Putamen (tissue), 1 donor: ENCODE results near the gene TMEM132D.

Experiments used
- DNase-seq: peaks from one replicate; pipeline ENCODE4 v3.0.0-alpha.2; 2016; ENCODE audit warnings: low spot score

The TMEM132D gene

GRCh38 chr12:129440278-129440677, 463.5 kb downstream of the TMEM132D start:
- DNase-seq: no peak

GRCh38 chr12:129434790-129435189, 469.0 kb downstream of the TMEM132D start:
- DNase-seq: no peak

GRCh38 chr12:129428240-129428936, 475.4 kb downstream of the TMEM132D start:
- DNase-seq: no peak

- no peak for DNase-seq
These were observed 480.7 kb downstream of the TMEM132D start for GRCh38 chr12:129423041-129423580.

- no peak for DNase-seq
These were observed 490.5 kb downstream of the TMEM132D start for GRCh38 chr12:129413295-129413694.

GRCh38 chr12:129409281-129409680, 494.5 kb downstream of the TMEM132D start:
- DNase-seq: no peak

GRCh38 chr12:129404556-129404955, 499.3 kb downstream of the TMEM132D start:
- DNase-seq: no peak

- DNase-seq: no peak
These were observed 502.3 kb downstream of the TMEM132D start for GRCh38 chr12:129401572-129401971.

GRCh38 chr12:129394177-129394825, 509.5 kb downstream of the TMEM132D start:
- DNase-seq: no peak

- DNase-seq: no peak
These were observed 510.4 kb downstream of the TMEM132D start for GRCh38 chr12:129393357-129393937.

- DNase-seq: no peak
These were observed 518.2 kb downstream of the TMEM132D start for GRCh38 chr12:129385637-129385990.

GRCh38 chr12:129383956-129384355, 519.9 kb downstream of the TMEM132D start:
- DNase-seq: no peak

GRCh38 chr12:129381715-129382114, 522.1 kb downstream of the TMEM132D start:
- no peak for DNase-seq

- no peak for DNase-seq
These were observed 524.6 kb downstream of the TMEM132D start for GRCh38 chr12:129379076-129379804.

GRCh38 chr12:129378496-129378895, 525.3 kb downstream of the TMEM132D start:
- no peak for DNase-seq

GRCh38 chr12:129373746-129374145, 530.1 kb downstream of the TMEM132D start:
- no peak for DNase-seq

GRCh38 chr12:129372876-129373275, 530.9 kb downstream of the TMEM132D start:
- no peak for DNase-seq

GRCh38 chr12:129372348-129372747, 531.5 kb downstream of the TMEM132D start:
- no peak for DNase-seq

- DNase-seq: no peak
These were observed 532.6 kb downstream of the TMEM132D start for GRCh38 chr12:129371268-129371667.

- no peak for DNase-seq
These were observed 537.2 kb downstream of the TMEM132D start for GRCh38 chr12:129366656-129367055.

- DNase-seq: no peak
These were observed 540.8 kb downstream of the TMEM132D start for GRCh38 chr12:129363041-129363440.

GRCh38 chr12:129357233-129357632, 546.6 kb downstream of the TMEM132D start:
- DNase-seq: no peak
